HepG2 (cell line): ENCODE results near the gene ZC3H13. TPM values are rescaled to one million over a fixed set of nuclear protein-coding genes. Genes with fewer than 3 reads are reported as not detected.

Experiments used
- ATAC-seq: fragments of 200-7000 bp; cut with Tn5 transposase; 3 replicates; pipeline ENCODE4 v1.9.1; 2020; ENCODE audit warnings: mild to moderate bottlenecking, moderate library complexity
- BruUV-seq: library from RNA; stranded (reverse); fragments of 400-500 nt; replicated peaks from 2 replicates; lab custom pipeline; 2021; lab: Mats Ljungman, UMichigan
- CTCF ChIA-PET: fragments of 300-600 bp; formaldehyde crosslinking; extraction: SDS; loops from one replicate; lab custom pipeline; 2021; ENCODE audit warnings: low total read pairs, inconsistent platforms, low intra/inter-chr PET ratio; lab: Yijun Ruan, JAX
- POLR2A ChIA-PET: fragments of 350-600 bp; sonication (Branson Sonifier 250); formaldehyde crosslinking; loops from one replicate; lab custom pipeline; 2020; ENCODE audit warnings: antibody characterized with exemption, inconsistent platforms; lab: Yijun Ruan, JAX
- DNase-seq: peaks from one replicate; pipeline ENCODE4 v3.0.0-alpha.2; 2015; ENCODE audit warnings: low spot score
- FAIRE-seq: peaks from 3 replicates; lab custom pipeline; 2011; peaks lifted over from hg19 to GRCh38; lab: Jason Lieb, UNC
- H2AFZ ChIP-seq: one replicate; pipeline ENCODE4 v1.6.1; 2011; ENCODE audit warnings: low read length, inconsistent platforms
- H3K27ac ChIP-seq: fragments of 300-600 bp; 3 replicates; pipeline ENCODE4 v1.8.0; 2011; ENCODE audit warnings: mixed run types, mild to moderate bottlenecking, mixed read lengths, low read length, inconsistent platforms; ENCODE audit not compliant: insufficient read depth; ENCODE audit errors: extremely low read length
- H3K27me3 ChIP-seq, 2 experiments: fragments of 200-600 bp in 1 of 2; 2 replicates in 1 of 2; 3 replicates in 1 of 2; pipeline versions ENCODE4 v1.6.0 to v1.8.0; 2011; ENCODE audit warnings: low read length in 2 of 2, mild to moderate bottlenecking in 2 of 2, moderate library complexity in 2 of 2, inconsistent platforms in 1 of 2; ENCODE audit not compliant: insufficient read depth in 2 of 2, control insufficient read depth in 1 of 2
- H3K36me3 ChIP-seq, 2 experiments: fragments of 200-600 bp in 1 of 2; replicated peaks in 1 of 2; 2 replicates in 1 of 2; 3 replicates in 1 of 2; pipeline versions ENCODE4 v1.5.1 to v1.8.0; 2011; ENCODE audit warnings: low read length in 2 of 2, inconsistent platforms in 1 of 2; ENCODE audit not compliant: insufficient read depth in 2 of 2, control insufficient read depth in 1 of 2
- H3K4me1 ChIP-seq: 2 replicates; pipeline ENCODE4 v1.5.1; 2012; ENCODE audit warnings: low read length, inconsistent platforms; ENCODE audit not compliant: insufficient read depth
- H3K4me2 ChIP-seq: 2 replicates; pipeline ENCODE4 v1.6.0; 2011; ENCODE audit warnings: low read depth, low read length, inconsistent platforms
- H3K4me3 ChIP-seq, 3 experiments: fragments of 200-600 bp in 1 of 3; sonication (generic), shearing (Covaris generic) in 1 of 3; replicated peaks in 1 of 3; 2 replicates each; pipeline ENCODE4 v1.5.1; 2011 to 2016; ENCODE audit warnings: low read length in 3 of 3, inconsistent platforms in 2 of 3, low read depth in 2 of 3, mild to moderate bottlenecking in 2 of 3, control low read depth in 1 of 3, mixed read lengths in 1 of 3; ENCODE audit not compliant: insufficient read depth in 1 of 3
- H3K79me2 ChIP-seq: one replicate; pipeline ENCODE4 v1.6.1; 2011; ENCODE audit warnings: low read length, inconsistent platforms; ENCODE audit not compliant: insufficient read depth
- H3K9ac ChIP-seq: 2 replicates; pipeline ENCODE4 v1.6.0; 2011; ENCODE audit warnings: mild to moderate bottlenecking, low read depth, low read length, inconsistent platforms; ENCODE audit not compliant: insufficient read depth
- H3K9me3 ChIP-seq: 2 replicates; pipeline ENCODE4 v1.5.1; 2012; ENCODE audit warnings: mild to moderate bottlenecking, low read length
- H4K20me1 ChIP-seq: 2 replicates; pipeline ENCODE4 v1.6.0; 2011; ENCODE audit warnings: inconsistent platforms, mild to moderate bottlenecking, low read length, moderate library complexity; ENCODE audit not compliant: insufficient read depth
- AFF4 ChIP-seq: sonication (generic); formaldehyde crosslinking; IDR thresholded peaks from 2 replicates; pipeline ENCODE4 v1.4.0; 2020; ENCODE audit warnings: missing genetic modification reagents
- DMTF1 ChIP-seq: sonication (generic); formaldehyde crosslinking; IDR thresholded peaks from 2 replicates; pipeline ENCODE4 v1.4.0; 2020; ENCODE audit warnings: mild to moderate bottlenecking, missing genetic modification reagents
- MAFF ChIP-seq: IDR thresholded peaks from 2 replicates; pipeline ENCODE4 v1.6.1; 2011; ENCODE audit warnings: low read depth, low read length, improper control_type of control experiment
- MAFK ChIP-seq, 2 experiments: IDR thresholded peaks in 1 of 2; conservative IDR thresholded peaks in 1 of 2; 2 replicates each; pipeline ENCODE4 v1.6.1; 2011; ENCODE audit warnings: improper control_type of control experiment in 2 of 2, low read length in 2 of 2
- SNAPC5 ChIP-seq: sonication (generic); formaldehyde crosslinking; IDR thresholded peaks from 2 replicates; pipeline ENCODE4 v1.8.1; 2023; ENCODE audit warnings: mild to moderate bottlenecking, missing genetic modification reagents, borderline replicate concordance
- TERF1 ChIP-seq: sonication (generic); formaldehyde crosslinking; IDR thresholded peaks from 2 replicates; pipeline ENCODE4 v1.8.0; 2022; ENCODE audit warnings: mild to moderate bottlenecking, missing genetic modification reagents, moderate library complexity
- ZFP36L2 ChIP-seq: sonication (generic); formaldehyde crosslinking; IDR thresholded peaks from 2 replicates; pipeline ENCODE4 v1.4.0; 2020; ENCODE audit warnings: missing genetic modification reagents
- WGBS: methylation state at CpG from one replicate; pipeline ENCODE4 v1.1.6; 2017; ENCODE audit warnings: low lambda C conversion rate; 5-methylcytosine and 5-hydroxymethylcytosine counted together
- in situ Hi-C: cut with HindIII; loops from 2 replicates; pipeline ENCODE4 v1.10.0; 2017; ENCODE audit warnings: low pct_unique_long_range_greater_than_20kb; ENCODE audit not compliant: extremely low pct_ligation_motif_present
- intact Hi-C: fragments of 100-400 bp; cut with micrococcal nuclease; formaldehyde crosslinking; loops from one replicate; pipeline ENCODE4 v1.10.0; 2022; ENCODE audit not compliant: unreplicated experiment
- polyA plus RNA-seq, 8 experiments: library from polyadenylated mRNA; depleted of rRNA in 3 of 8; stranded (reverse) in 7 of 8; unstranded in 1 of 8; fragments of >200 nt; fragmentation: Illumina TruSeq in 4 of 8; extraction: Trizol in 4 of 8; gene quantifications; 2 replicates each; pipeline versions ENCODE4 v1.2.1 to v1.2.3, GENCODE V29; 2011 to 2016; ENCODE audit warnings: low read depth in 4 of 8, missing spikeins in 1 of 8, mixed read lengths in 1 of 8; ENCODE audit not compliant: insufficient read depth in 1 of 8
- total RNA-seq, 5 experiments: library from RNA; depleted of rRNA; stranded (reverse); fragments of >200 nt; fragmentation: Illumina TruSeq; extraction: Trizol; gene quantifications; 2 replicates each; pipeline ENCODE4 v1.2.3, GENCODE V29; 2016; ENCODE audit warnings: low read depth in 1 of 5

The ZC3H13 gene
- total and polyA plus RNA-seq, 2 of the 13 experiments (the other 11 are each of a cell fraction or from before 2014, with no cell fraction given), result 2.7 to 23.5 TPM

- TF ChIP-seq DMTF1 (CRISPR knock-in tag), result no peak
- TF ChIP-seq TERF1 (CRISPR knock-in tag), result no peak
- no peak for TF ChIP-seq SNAPC5 (CRISPR knock-in tag)
- no peak for TF ChIP-seq AFF4
Observed at GRCh38 chr13:46082324-46082723, 29.8 kb upstream of the ZC3H13 start (continued).

- Histone ChIP-seq H3K4me2 (no peak overlapping the region), H3K36me3 (peaks cover 5 to 62% of the 10 kb centered on the region in 2 experiments), H3K27ac (no peak overlapping the region), H3K9me3 (no peaks in the 10 kb centered on the region), H4K20me1 (no peaks in the 10 kb centered on the region), H3K9ac (no peak overlapping the region), H3K4me3 (no peak overlapping the region), H2AFZ (no peak overlapping the region), H3K27me3 (no peaks in the 10 kb centered on the region), H3K4me1 (no peaks in the 10 kb centered on the region), H3K79me2 (no peaks in the 10 kb centered on the region)
- TF ChIP-seq MAFF (peak; percentile 76), ZFP36L2 (CRISPR knock-in tag) (no peak), MAFK (conservative IDR thresholded peaks at IDR 0.05 in 1 of 2, IDR thresholded peaks at IDR 0.05 in 1 of 2; ENCODE audit: low read length in 2 of 2) (peak; percentile 83 to 89)
- ATAC-seq (no peak), DNase-seq (no peak), FAIRE-seq (no peak)
- CTCF ChIA-PET, result no interaction called here
- intact Hi-C loops (no loop called here), in situ Hi-C loops (no loop called here)
- TSS peak; percentile 1 for BruUV-seq
- POLR2A ChIA-PET, result no interaction called here
- WGBS, result 98% methylated on average over 2 of the region's 2 CpGs
Observed at GRCh38 chr13:46079770-46080169, 27.2 kb upstream of the ZC3H13 start.
